Glutamatergic neuron (in vitro differentiated cells): ENCODE data around the gene SDC3. TPM values are rescaled to one million over a fixed set of nuclear protein-coding genes. Genes with fewer than 3 reads are reported as not detected.

ENCODE experiments used
- DNase-seq: peaks from one replicate; pipeline ENCODE4 v3.0.0; 2022
- H3K27ac Mint-ChIP-seq: one replicate; pipeline ENCODE4 v1.8.0; 2020; ENCODE audit warnings: mild to moderate bottlenecking, mixed read lengths, inconsistent platforms; ENCODE audit not compliant: unreplicated experiment
- H3K27me3 Mint-ChIP-seq: one replicate; pipeline ENCODE4 v1.8.0; 2020; ENCODE audit warnings: mild to moderate bottlenecking, moderate library complexity, mixed read lengths, inconsistent platforms; ENCODE audit not compliant: unreplicated experiment
- H3K36me3 Mint-ChIP-seq: one replicate; pipeline ENCODE4 v1.8.0; 2020; ENCODE audit warnings: mild to moderate bottlenecking, mixed read lengths, inconsistent platforms; ENCODE audit not compliant: unreplicated experiment
- H3K4me1 Mint-ChIP-seq: one replicate; pipeline ENCODE4 v1.8.0; 2020; ENCODE audit warnings: mild to moderate bottlenecking, low read depth, mixed read lengths, inconsistent platforms; ENCODE audit not compliant: unreplicated experiment
- H3K4me3 Mint-ChIP-seq: one replicate; pipeline ENCODE4 v1.8.0; 2020; ENCODE audit warnings: mild to moderate bottlenecking, mixed read lengths, inconsistent platforms; ENCODE audit not compliant: unreplicated experiment
- H3K9me3 Mint-ChIP-seq: one replicate; pipeline ENCODE4 v1.8.0; 2020; ENCODE audit warnings: mild to moderate bottlenecking, moderate library complexity, mixed read lengths, inconsistent platforms; ENCODE audit not compliant: unreplicated experiment
- CTCF ChIP-seq: fragments of 200-600 bp; sonication (generic); IDR thresholded peaks from one replicate; pipeline ENCODE4 v1.5.0; 2021; ENCODE audit not compliant: partially characterized antibody, unreplicated experiment
- total RNA-seq: library from RNA; stranded (reverse); fragmentation: NEBNext Ultra II Directional; extraction: Animal tissue kit (Norgen Biotek cat#: 25700); gene quantifications from one replicate; pipeline ENCODE4 v1.2.1, GENCODE V29; 2021; ENCODE audit not compliant: unreplicated experiment

Gene SDC3
- total RNA-seq, 1 donor from 2014 or later = 41.7 TPM

DNA sequence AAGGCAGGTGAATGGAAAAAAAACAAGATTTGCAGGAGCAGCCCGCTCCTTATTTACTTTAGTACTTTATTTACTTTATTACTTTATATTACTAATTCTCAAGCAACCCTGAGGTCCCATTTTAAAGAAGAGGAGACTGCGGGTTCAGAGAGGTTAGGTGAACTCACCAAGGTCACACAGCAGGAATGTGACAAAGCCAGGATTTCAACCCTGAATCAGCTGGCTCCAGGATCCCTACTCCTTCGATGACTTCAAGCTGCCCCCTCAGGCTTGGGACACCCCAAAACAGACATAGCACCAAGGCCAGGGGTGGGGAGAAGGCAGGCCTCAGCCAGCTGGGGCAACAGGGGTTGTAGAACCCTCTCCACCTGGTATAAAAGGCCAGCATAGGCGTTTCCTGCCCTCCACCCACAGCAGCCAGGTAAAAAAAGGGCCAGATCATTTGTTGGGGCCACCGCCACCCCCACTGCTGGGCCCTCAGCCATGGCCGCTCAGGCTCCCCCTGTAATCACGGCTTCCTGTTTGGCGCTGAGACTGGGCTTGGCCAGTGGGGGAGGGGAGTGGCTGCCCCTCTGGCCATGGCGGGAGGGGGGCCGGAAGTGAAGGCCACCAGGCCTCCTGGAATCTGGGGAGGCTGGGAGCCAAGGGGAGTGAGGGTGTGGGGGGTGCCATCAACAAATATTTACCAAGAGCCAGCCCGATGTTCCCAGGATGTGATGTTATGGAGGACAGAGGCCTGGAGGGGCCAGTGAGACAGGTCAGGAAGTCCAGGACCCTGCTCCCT is 6.6 kb downstream of the SDC3 start:
- peaks cover 3% of the 10 kb centered on the region for H3K9me3 Mint-ChIP-seq
- DNase-seq = no peak
- no peak overlapping the region for H3K27ac Mint-ChIP-seq
- TF ChIP-seq CTCF = no peak
- peaks cover 16% of the 10 kb centered on the region for H3K4me1 Mint-ChIP-seq
- no peak overlapping the region for H3K4me3 Mint-ChIP-seq
- H3K36me3 Mint-ChIP-seq = no peaks in the 10 kb centered on the region
- H3K27me3 Mint-ChIP-seq = no peaks in the 10 kb centered on the region

GRCh38 chr1:30900931-30901560 is 7.5 kb downstream of the SDC3 start:
- peaks cover 3% of the 10 kb centered on the region for H3K9me3 Mint-ChIP-seq
- no peak for TF ChIP-seq CTCF
- peaks cover 17% of the 10 kb centered on the region for H3K4me1 Mint-ChIP-seq
- no peak overlapping the region for H3K27ac Mint-ChIP-seq
- no peak overlapping the region for H3K4me3 Mint-ChIP-seq
- no peaks in the 10 kb centered on the region for H3K36me3 Mint-ChIP-seq
- no peak for DNase-seq
- H3K27me3 Mint-ChIP-seq = peaks cover 3% of the 10 kb centered on the region

- Mint-ChIP-seq H3K9me3 (no peaks in the 10 kb centered on the region), H3K4me3 (no peak overlapping the region), H3K4me1 (peaks cover 18% of the 10 kb centered on the region), H3K27ac (no peak overlapping the region), H3K27me3 (peaks cover 3% of the 10 kb centered on the region), H3K36me3 (no peaks in the 10 kb centered on the region)
- DNase-seq = no peak
- TF ChIP-seq CTCF = no peak
Measured at GRCh38 chr1:30900486-30900885, 8.1 kb downstream of the SDC3 start.

GRCh38 chr1:30899577-30900389 is 8.8 kb downstream of the SDC3 start:
- Mint-ChIP-seq H3K4me1 (peaks cover 20% of the 10 kb centered on the region), H3K27ac (no peak overlapping the region), H3K9me3 (no peaks in the 10 kb centered on the region), H3K4me3 (peak overlapping the region; percentile 28), H3K27me3 (peaks cover 3% of the 10 kb centered on the region), H3K36me3 (no peaks in the 10 kb centered on the region)
- no peak for DNase-seq
- no peak for TF ChIP-seq CTCF
